H9 (cell line): ENCODE data around the gene LIX1L. TPM values are rescaled to one million over a fixed set of nuclear protein-coding genes. Genes with fewer than 3 reads are reported as not detected.

Experiments
- DNase-seq: peaks from one replicate; pipeline ENCODE4 v3.0.0-alpha.2; 2017
- H2AFZ ChIP-seq: one replicate; pipeline ENCODE4 v1.6.1; 2013; ENCODE audit warnings: mild to moderate bottlenecking, low read length, control low read depth, moderate library complexity
- H2AK5ac ChIP-seq: 2 replicates; pipeline ENCODE4 v1.6.1; 2013; ENCODE audit warnings: low read length, control low read depth, mixed read lengths; ENCODE audit not compliant: insufficient read length
- H2BK120ac ChIP-seq: one replicate; pipeline ENCODE4 v1.6.1; 2013; ENCODE audit warnings: low read depth, mild to moderate bottlenecking, low read length, control low read depth, inconsistent platforms; ENCODE audit not compliant: poor library complexity, severe bottlenecking
- H2BK12ac ChIP-seq: 2 replicates; pipeline ENCODE4 v1.6.1; 2013; ENCODE audit warnings: low read length, control low read depth, mixed read lengths, low read depth; ENCODE audit not compliant: insufficient read length
- H2BK15ac ChIP-seq: 2 replicates; pipeline ENCODE4 v1.6.1; 2013; ENCODE audit warnings: low read depth, low read length, control low read depth
- H2BK20ac ChIP-seq: one replicate; pipeline ENCODE4 v1.6.1; 2013; ENCODE audit warnings: low read depth, mild to moderate bottlenecking, low read length, control low read depth, inconsistent platforms; ENCODE audit not compliant: poor library complexity, severe bottlenecking
- H2BK5ac ChIP-seq: 2 replicates; pipeline ENCODE4 v1.6.1; 2013; ENCODE audit warnings: low read length, control low read depth, mixed read lengths; ENCODE audit not compliant: insufficient read length
- H3K14ac ChIP-seq: 2 replicates; pipeline ENCODE4 v1.6.1; 2013; ENCODE audit warnings: low read length, control low read depth; ENCODE audit not compliant: insufficient read depth
- H3K18ac ChIP-seq: 2 replicates; pipeline ENCODE4 v1.6.1; 2013; ENCODE audit warnings: low read depth, mild to moderate bottlenecking, mixed read lengths, low read length, control low read depth; ENCODE audit not compliant: insufficient read length
- H3K23ac ChIP-seq: 2 replicates; pipeline ENCODE4 v1.6.1; 2013; ENCODE audit warnings: low read length, control low read depth, mixed read lengths, low read depth; ENCODE audit not compliant: insufficient read length
- H3K23me2 ChIP-seq: 2 replicates; pipeline ENCODE4 v1.6.1; 2013; ENCODE audit warnings: low read depth, mild to moderate bottlenecking, mixed read lengths, low read length, control low read depth; ENCODE audit not compliant: insufficient read length, poor library complexity, severe bottlenecking
- H3K27ac ChIP-seq: 2 replicates; pipeline ENCODE4 v1.5.1; 2013; ENCODE audit warnings: low read length, control low read depth, mixed read lengths, low read depth; ENCODE audit not compliant: insufficient read length
- H3K27me3 ChIP-seq: 2 replicates; pipeline ENCODE4 v1.6.1; 2013; ENCODE audit warnings: low read length, control low read depth, inconsistent platforms; ENCODE audit not compliant: insufficient read depth
- H3K4ac ChIP-seq: 2 replicates; pipeline ENCODE4 v1.6.1; 2013; ENCODE audit warnings: low read depth, mild to moderate bottlenecking, control low read depth, inconsistent platforms, low read length, moderate library complexity
- H3K4me1 ChIP-seq: 2 replicates; pipeline ENCODE4 v1.6.1; 2013; ENCODE audit warnings: low read length, control low read depth, inconsistent platforms; ENCODE audit not compliant: insufficient read depth
- H3K4me2 ChIP-seq: 2 replicates; pipeline ENCODE4 v1.6.1; 2013; ENCODE audit warnings: low read length, control low read depth, mixed read lengths; ENCODE audit not compliant: insufficient read length, insufficient read depth
- H3K56ac ChIP-seq: 2 replicates; pipeline ENCODE4 v1.6.1; 2013; ENCODE audit warnings: low read depth, mild to moderate bottlenecking, mixed read lengths, low read length, control low read depth; ENCODE audit not compliant: insufficient read length
- H3K79me1 ChIP-seq: 2 replicates; pipeline ENCODE4 v1.6.1; 2013; ENCODE audit warnings: low read depth, mild to moderate bottlenecking, moderate library complexity, low read length, control low read depth, inconsistent platforms; ENCODE audit not compliant: insufficient read depth, poor library complexity, severe bottlenecking
- H3K79me2 ChIP-seq: 2 replicates; pipeline ENCODE4 v1.6.1; 2013; ENCODE audit warnings: low read length, control low read depth, inconsistent platforms; ENCODE audit not compliant: insufficient read depth
- H3K9ac ChIP-seq: 2 replicates; pipeline ENCODE4 v1.6.1; 2013; ENCODE audit warnings: low read length, control low read depth, mixed read lengths; ENCODE audit not compliant: insufficient read length; ENCODE audit errors: extremely low read depth
- H3K9me3 ChIP-seq: one replicate; pipeline ENCODE4 v1.6.1; 2013; ENCODE audit warnings: low read depth, low read length, inconsistent platforms; ENCODE audit not compliant: control insufficient read depth
- H3T11ph ChIP-seq: one replicate; pipeline ENCODE4 v1.6.1; 2013; ENCODE audit warnings: mild to moderate bottlenecking, low read length, control low read depth, inconsistent platforms
- H4K20me1 ChIP-seq: one replicate; pipeline ENCODE4 v1.6.1; 2013; ENCODE audit not compliant: control insufficient read depth, insufficient read length, insufficient read depth
- H4K5ac ChIP-seq: 2 replicates; pipeline ENCODE4 v1.6.1; 2013; ENCODE audit warnings: low read depth, mild to moderate bottlenecking, mixed read lengths, low read length, control low read depth; ENCODE audit not compliant: insufficient read length
- H4K8ac ChIP-seq: replicated peaks from 2 replicates; pipeline ENCODE4 v1.6.1; 2013; ENCODE audit warnings: low read length, control low read depth, mixed read lengths, low read depth; ENCODE audit not compliant: insufficient read length
- H4K91ac ChIP-seq: 2 replicates; pipeline ENCODE4 v1.6.1; 2013; ENCODE audit warnings: low read depth, mild to moderate bottlenecking, moderate library complexity, mixed read lengths, low read length, control low read depth; ENCODE audit not compliant: insufficient read length
- H3K27ac Mint-ChIP-seq, 3 experiments: 2 replicates in 2 of 3; 3 replicates in 1 of 3; pipeline ENCODE4 v1.8.0; 2020 to 2021; ENCODE audit warnings: mixed read lengths in 3 of 3, mild to moderate bottlenecking in 1 of 3, moderate library complexity in 1 of 3
- H3K27me3 Mint-ChIP-seq: 2 replicates; pipeline ENCODE4 v1.8.0; 2021; ENCODE audit warnings: low read depth, mild to moderate bottlenecking, moderate library complexity, mixed read lengths
- H3K36me3 Mint-ChIP-seq, 3 experiments: 2 replicates in 2 of 3; 3 replicates in 1 of 3; pipeline ENCODE4 v1.8.0; 2020 to 2021; ENCODE audit warnings: low read depth in 3 of 3, mixed read lengths in 3 of 3; ENCODE audit not compliant: insufficient read depth in 1 of 3
- H3K4me1 Mint-ChIP-seq, 2 experiments: 2 replicates each; pipeline ENCODE4 v1.8.0; 2020; ENCODE audit warnings: mixed read lengths in 2 of 2
- H3K4me3 Mint-ChIP-seq, 2 experiments: 2 replicates in 1 of 2; 3 replicates in 1 of 2; pipeline ENCODE4 v1.8.0; 2020 to 2021; ENCODE audit warnings: mild to moderate bottlenecking in 2 of 2, mixed read lengths in 2 of 2, moderate library complexity in 1 of 2
- H3K9me3 Mint-ChIP-seq, 2 experiments: 2 replicates in 1 of 2; 3 replicates in 1 of 2; pipeline ENCODE4 v1.8.0; 2020; ENCODE audit warnings: mild to moderate bottlenecking in 2 of 2, mixed read lengths in 2 of 2, moderate library complexity in 1 of 2
- CTCF ChIP-seq: fragments of 200-600 bp; sonication (generic); conservative IDR thresholded peaks from 3 replicates; pipeline ENCODE4 v1.8.0; 2021; ENCODE audit warnings: antibody characterized with exemption, mild to moderate bottlenecking
- WGBS: extraction: QIAGEN DNeasy Blood & Tissue Kit; methylation state at CpG from one replicate; pipeline ENCODE4 v1.1.7; 2013; ENCODE audit warnings: missing lambda C conversion rate, low lambda C conversion rate, mixed read lengths; ENCODE audit not compliant: insufficient read length; ENCODE audit errors: extremely low coverage; 5-methylcytosine and 5-hydroxymethylcytosine counted together
- total RNA-seq: library from RNA; stranded (reverse); gene quantifications from 2 replicates; pipeline ENCODE4 v1.2.1, GENCODE V29; 2021

The LIX1L gene
- total RNA-seq, 1 experiment from 2014 or later, result 5.9 TPM

GRCh38 chr1:145937436-145937835 lies 20.4 kb downstream of the LIX1L start:
- Histone ChIP-seq H4K20me1 (no peaks in the 10 kb centered on the region), H2BK12ac (no peak overlapping the region), H3K27ac (no peak overlapping the region), H2AFZ (no peak overlapping the region), H3K4me2 (no peak overlapping the region), H3K23me2 (no peaks in the 10 kb centered on the region), H3K4ac (no peak overlapping the region), H3K79me1 (no peaks in the 10 kb centered on the region), H2BK120ac (no peak overlapping the region), H2BK20ac (no peak overlapping the region), H3K23ac (no peak overlapping the region), H3K18ac (no peak overlapping the region), H4K5ac (no peak overlapping the region), H4K91ac (no peak overlapping the region), H3K27me3 (no peaks in the 10 kb centered on the region), H2BK5ac (no peak overlapping the region), H3T11ph (no peak overlapping the region), H3K14ac (no peak overlapping the region), H3K79me2 (no peaks in the 10 kb centered on the region), H2BK15ac (no peak overlapping the region), H3K4me1 (no peaks in the 10 kb centered on the region), H3K9ac (no peak overlapping the region), H3K9me3 (no peaks in the 10 kb centered on the region), H2AK5ac (no peak overlapping the region), H4K8ac (no peak overlapping the region), H3K56ac (no peak overlapping the region)
- no peak for TF ChIP-seq CTCF
- H3K4me1 Mint-ChIP-seq, result peaks cover 16 to 19% of the 10 kb centered on the region in 2 experiments
- H3K36me3 Mint-ChIP-seq, result no peaks in the 10 kb centered on the region; a peak in 1 of 7 replicates
- H3K4me3 Mint-ChIP-seq, result no peak overlapping the region
- H3K27me3 Mint-ChIP-seq, result no peaks in the 10 kb centered on the region
- H3K9me3 Mint-ChIP-seq, result no peaks in the 10 kb centered on the region
- no peak for DNase-seq
- WGBS, result no CpG with 5 or more reads among the region's 1 CpG
- H3K27ac Mint-ChIP-seq, result no peak overlapping the region; a peak in 1 of 7 replicates
